GM21786 (cell line): ENCODE results near the gene ZNRF1.
A peak's percentile ranks its signal among the peaks of the same experiment; 100 is the strongest.
"Not testable (repeated sequence)": the region's sequence is repeated elsewhere in the genome, so short reads cannot be mapped to it uniquely, and the experiment has no call there.

Source experiments
- ATAC-seq: cut with Tn5 transposase; IDR thresholded peaks from one replicate; pipeline ENCODE4 v1.9.1; 2021; ENCODE audit not compliant: unreplicated experiment

ZNRF1 gene

GRCh38 chr16:75000481-75001081 is 1.8 kb downstream of the ZNRF1 start:
- ATAC-seq: no peak

DNA sequence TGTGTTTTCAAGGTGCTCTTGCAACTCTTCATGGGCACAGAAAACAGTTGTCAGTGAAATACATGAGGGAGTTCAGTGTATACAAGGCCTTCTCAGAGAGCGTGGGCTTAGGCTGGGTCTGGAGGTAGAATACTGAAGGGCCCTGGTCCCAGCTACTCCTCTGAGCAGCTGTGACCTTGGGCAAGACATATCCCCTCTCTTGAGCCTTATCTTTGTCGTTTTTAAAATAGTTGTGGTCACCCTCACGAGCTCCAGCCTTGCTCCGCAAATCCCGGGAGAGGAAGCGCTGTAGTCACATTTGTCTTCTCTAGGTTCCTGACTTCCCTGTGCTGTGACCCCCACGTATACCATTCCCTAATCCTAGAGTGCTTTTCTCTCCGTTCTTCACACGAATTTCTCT is 3.6 kb downstream of the ZNRF1 start:
- no peak for ATAC-seq

DNA sequence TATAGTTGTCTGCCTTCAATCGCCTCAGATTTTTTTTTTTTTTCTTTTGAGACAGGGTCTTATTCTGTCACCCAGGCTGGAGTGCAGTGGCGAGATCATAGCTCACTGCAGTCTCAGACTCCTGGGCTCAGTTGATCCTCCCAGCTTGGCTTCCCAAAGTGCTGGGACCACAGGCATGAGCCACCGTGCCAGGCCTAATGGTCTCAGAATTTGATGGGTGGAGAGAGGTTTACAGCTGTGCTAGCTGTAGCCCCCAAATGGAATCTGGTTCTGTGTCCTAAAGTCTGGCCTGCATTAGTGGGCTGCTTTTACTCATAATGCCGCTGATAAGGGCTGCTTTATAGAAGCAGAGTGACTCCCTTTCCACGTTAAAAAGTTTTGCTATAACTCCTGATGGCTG is 5.1 kb downstream of the ZNRF1 start:
- no peak for ATAC-seq

GRCh38 chr16:75004460-75004859 is 5.6 kb downstream of the ZNRF1 start:
- no peak for ATAC-seq

DNA sequence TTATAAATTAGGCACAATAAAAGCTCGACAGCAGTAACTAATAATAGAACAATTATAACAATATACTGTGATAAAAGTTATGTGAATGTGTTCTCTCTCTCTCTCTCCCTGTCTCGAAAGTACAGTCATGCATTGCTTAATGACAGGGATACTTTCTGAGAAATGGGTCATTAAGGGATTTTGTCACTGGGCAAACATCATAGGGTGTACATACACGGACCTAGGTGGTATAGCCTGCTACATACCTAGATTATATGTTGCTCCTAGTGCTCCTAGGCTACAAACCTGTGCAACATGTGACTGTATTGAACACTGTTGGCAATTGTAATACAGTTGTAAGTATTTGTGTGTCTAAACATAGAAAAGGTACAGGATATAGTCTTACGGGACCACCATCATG is 6.9 kb downstream of the ZNRF1 start:
- ATAC-seq: no peak

DNA sequence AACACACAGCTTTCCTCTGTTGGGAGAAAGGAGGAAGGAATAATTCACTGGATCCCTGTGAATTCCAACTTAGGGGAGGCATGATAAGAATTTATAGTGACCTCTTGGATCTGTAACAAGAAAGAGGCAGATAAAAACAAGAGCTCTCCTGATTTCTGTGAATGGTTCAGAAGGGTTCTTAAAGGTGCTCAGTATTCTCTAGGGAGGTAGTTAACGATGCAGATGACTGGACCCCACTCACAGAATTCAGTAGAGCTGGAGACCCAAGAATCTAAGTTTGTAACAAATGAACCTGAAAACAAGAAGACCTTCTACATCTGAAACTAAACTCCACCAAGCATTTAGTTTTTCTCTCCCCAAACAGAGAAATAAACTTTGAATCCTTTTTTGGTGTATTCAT is 8.6 kb downstream of the ZNRF1 start:
- no peak for ATAC-seq

DNA sequence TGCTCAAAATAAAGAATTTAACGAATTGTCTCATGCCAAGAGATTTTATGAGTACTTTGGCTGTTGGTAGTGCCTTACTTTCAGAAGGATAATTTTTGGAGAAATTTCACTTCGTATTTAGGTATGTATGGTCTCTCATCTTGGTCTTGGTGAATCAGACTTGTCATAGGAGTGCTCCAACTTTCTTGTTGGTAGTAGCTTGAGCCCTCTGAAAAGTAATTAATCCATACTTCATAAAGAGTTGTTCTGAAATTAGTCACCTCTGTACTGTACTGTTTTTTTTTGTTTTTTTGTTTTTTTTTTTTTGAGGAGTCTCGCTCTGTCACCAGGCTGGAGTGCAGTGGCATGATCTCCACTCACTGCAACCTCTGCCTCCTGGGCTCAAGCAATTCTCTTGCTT is 11.6 kb downstream of the ZNRF1 start:
- no peak for ATAC-seq

GRCh38 chr16:75011634-75012307 is 12.9 kb downstream of the ZNRF1 start:
- ATAC-seq: peak; percentile 63

DNA sequence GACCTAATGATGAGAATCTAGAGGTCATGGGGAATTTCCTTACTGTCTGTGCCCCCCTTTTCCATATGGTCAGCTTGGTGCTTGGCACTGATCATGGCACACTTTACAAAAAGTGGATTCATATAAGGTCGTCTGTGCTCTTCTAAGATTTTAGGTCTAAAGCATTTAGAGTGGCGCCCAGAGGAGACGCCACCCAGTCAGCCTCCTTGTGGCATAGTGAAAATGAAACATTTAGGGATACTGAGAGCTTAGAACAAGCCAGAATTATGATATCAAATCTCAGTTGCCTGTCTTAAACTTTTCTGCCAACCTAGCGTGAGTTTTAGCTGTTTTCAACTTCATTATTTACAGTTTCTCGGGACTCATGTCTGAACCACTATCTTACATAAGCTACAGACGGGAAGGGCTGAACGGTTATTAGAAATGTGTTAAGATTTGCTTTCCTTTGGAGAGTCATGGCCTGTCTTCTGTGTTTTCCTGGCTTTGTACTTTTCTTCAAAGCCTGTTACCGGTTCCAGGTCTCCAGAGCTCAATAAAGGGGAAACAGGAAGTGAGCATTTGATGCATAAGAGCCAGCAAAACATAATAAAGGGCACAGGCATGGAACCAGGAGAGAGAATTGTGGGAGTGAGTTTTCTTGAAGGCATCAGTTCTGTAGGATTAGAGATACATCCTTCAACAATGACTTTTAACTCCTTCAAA is 13.7 kb downstream of the ZNRF1 start:
- ATAC-seq: peak; percentile 19

- ATAC-seq: not testable (repeated sequence)
Observed at GRCh38 chr16:75013123-75013522, 14.3 kb downstream of the ZNRF1 start.

GRCh38 chr16:75014318-75014717 is 15.5 kb downstream of the ZNRF1 start:
- ATAC-seq: no peak

DNA sequence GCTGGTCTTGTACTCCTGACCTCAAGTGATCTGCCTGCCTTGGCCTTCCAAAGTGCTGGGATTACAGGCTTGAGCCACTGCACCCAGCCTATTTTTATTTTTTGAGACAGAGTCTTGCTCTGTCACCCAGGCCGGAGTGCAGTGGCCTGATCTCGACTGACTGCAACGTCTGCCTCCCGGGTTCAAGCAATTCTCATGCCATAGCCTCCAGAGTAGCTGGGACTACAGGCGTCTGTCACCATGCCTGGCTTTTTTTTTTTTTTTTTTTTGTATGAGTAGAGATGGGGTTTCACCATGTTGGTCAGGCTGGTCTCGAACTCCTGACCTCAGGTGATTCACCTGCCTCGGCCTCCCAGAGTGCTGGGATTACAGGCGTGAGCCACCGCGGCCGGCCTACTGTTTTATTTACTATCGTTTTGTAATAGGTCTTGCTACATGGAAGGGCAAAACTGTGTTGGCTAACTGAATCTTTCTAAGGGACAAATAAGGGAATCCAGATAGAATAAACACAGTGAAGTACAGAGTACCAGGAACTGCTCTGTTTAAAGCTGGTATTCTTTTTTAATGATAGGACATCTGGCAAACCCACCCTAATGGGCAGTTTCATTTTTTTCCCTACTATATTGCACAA is 17.7 kb downstream of the ZNRF1 start:
- not testable (repeated sequence) for ATAC-seq

DNA sequence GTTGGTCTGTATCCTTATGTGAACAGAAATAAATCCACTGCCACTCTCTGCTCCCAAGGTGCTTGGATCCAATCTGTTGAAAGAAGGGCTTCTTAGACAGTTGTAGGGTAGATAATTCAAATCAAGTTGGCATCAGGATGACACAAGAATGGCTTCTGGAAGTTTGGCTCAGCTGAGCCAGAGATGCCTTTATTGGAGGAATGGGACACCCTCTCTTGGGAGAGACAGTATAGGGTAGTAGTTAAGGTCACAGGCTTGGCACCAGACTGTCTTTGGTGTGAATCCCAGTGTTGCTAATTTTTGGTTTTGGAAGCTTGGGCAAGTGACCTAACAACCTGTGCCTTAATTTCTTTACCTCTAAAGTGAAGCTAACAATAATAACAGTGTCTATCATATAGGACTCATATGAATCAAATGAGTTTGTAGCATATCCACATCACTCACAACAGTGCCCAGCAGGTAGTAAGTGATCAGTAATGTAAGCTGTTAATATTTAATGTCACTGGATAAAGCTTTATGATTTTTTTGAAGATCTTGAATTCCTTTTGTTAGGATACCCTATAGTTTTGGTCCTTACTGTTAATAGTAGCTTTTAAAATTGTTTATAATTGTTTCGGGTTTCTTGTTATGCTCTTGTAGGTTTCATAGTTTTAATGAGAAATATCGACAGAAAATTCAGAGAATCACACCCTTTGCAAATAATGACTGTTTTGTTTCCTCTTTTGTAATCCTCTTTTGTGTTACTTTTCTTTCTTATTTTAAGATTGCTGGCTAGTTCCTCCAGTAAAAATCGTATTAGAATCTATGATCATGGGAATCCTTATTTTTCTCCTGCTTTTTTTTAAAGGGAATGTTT is 19.1 kb downstream of the ZNRF1 start:
- ATAC-seq: no peak

- no peak for ATAC-seq
Observed at GRCh38 chr16:75019007-75019406, 20.2 kb downstream of the ZNRF1 start.

DNA sequence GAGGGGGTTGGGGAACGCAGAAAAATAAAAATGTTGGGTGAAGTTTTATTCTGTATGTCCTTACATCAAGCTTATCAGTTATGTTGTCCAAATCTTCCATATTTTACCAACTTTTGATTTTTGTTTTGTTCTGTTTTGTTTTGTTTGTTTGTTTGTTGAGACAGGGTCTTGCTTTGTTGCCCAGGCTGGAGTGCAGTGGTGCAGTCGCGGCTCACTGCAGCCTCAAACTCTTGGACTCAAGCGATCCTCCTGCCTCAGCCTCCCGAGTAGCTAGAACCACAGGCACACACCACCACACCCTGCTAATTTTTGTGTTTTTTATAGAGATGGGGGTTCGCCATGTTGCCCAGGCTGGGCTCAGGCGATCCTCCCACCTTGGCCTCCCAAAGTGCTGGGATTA is 20.8 kb downstream of the ZNRF1 start:
- ATAC-seq: no peak

GRCh38 chr16:75021410-75021809 is 22.6 kb downstream of the ZNRF1 start:
- no peak for ATAC-seq

- no peak for ATAC-seq
Observed at GRCh38 chr16:75022567-75022966, 23.7 kb downstream of the ZNRF1 start.

DNA sequence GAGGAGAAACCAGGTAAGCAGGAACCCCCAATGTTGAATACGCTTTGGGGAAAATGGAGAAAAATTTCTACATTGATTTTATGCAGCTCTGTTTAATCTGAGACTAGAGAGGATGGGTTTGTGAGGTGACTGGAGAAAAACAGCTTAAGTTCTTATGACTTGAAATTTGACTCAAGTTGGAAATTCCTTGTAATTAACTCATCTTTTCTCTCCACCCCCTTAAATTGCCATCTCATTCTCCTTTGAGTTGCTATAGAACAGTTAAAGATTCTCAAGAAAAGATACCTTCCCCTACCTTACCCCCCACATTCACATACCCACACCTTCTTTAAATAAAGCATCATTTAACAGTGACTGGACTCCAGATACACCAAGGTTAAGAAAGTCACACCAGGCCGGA is 24.2 kb downstream of the ZNRF1 start:
- no peak for ATAC-seq

DNA sequence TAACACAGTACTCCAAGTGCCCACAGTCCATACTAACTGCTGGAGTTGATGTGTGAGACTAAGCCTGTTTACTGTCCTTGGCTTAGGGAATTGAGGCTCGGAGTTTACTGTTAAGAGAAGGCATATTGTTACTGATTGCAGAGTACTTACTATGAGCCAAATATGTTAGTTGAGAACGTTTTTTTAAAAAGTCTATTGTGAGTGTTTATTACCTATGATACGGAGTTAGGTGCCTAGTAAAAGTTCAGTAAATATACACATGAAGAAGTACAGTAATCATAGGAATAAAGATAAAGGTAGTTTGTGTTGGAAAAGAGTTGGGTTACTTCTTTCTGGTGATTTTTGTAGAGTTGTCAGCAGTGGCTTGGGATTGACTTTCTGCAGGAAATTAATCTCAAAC is 25.4 kb downstream of the ZNRF1 start:
- ATAC-seq: peak; percentile 17

DNA sequence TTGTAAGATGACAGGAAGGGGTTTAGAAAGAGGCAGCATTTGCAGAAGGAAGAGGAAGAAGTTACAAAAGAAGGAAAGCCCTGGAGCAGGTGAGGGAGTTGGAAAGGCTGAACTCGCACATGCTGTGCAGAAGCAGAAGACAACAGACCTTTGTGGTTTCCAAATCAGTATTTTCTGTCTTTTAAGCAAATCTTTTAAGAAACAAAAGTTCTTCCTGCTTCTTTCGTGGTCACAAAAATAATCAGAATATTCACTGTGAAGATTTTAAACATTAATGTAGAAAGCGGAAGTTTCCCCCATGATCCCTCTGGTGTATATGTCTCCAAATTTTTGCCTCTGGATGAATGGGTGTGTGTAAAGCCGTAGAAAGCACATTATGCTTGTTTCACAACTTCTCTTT is 25.8 kb downstream of the ZNRF1 start:
- peak; percentile 52 for ATAC-seq

DNA sequence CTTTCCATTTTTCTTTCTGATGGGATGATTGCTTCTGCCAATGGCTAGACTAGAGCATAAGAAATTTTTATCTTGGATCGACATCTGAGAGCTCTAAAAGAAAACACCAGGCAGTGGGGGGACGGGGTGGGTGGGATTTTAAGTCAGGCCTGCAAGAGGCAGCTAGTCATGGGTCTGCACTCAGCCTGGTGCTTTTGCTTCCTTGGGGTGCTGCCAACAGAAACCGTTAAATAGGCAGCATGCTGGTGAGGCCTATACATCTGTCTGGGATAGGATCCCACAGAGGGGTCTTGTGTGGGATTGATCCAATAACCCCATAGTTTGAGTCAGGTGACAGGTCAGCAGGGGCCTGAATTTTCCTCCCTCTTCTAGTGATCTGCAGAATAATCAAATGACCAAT is 26.9 kb downstream of the ZNRF1 start:
- ATAC-seq: no peak
